Jurkat, Clone E6-1 (cell line): ENCODE measurements around the gene SF3B1.
A peak's percentile ranks its signal among the peaks of the same experiment; 100 is the strongest.
"Not testable (repeated sequence)": the region's sequence is repeated elsewhere in the genome, so short reads cannot be mapped to it uniquely, and the experiment has no call there.

Experiments
- DNase-seq: peaks from one replicate; pipeline ENCODE4 v3.0.0-alpha.2; 2011; ENCODE audit warnings: low read depth, low spot score
- H3K4me3 ChIP-seq: 2 replicates; pipeline ENCODE4 v1.5.1; 2011; ENCODE audit warnings: mild to moderate bottlenecking, low read length, control low read depth, moderate library complexity

Gene SF3B1

GRCh38 chr2:197445746-197446145 is 10.9 kb upstream of the SF3B1 start:
- no peak overlapping the region for H3K4me3 ChIP-seq
- no peak for DNase-seq

- H3K4me3 ChIP-seq: no peak overlapping the region
- DNase-seq: no peak
Measured at GRCh38 chr2:197442857-197443256, 8.0 kb upstream of the SF3B1 start.

GRCh38 chr2:197437380-197437779 is 2.6 kb upstream of the SF3B1 start:
- no peak for DNase-seq
- H3K4me3 ChIP-seq: no peak overlapping the region

GRCh38 chr2:197435598-197436420 is 981 bp upstream of the SF3B1 start:
- peak overlapping the region; percentile 89 for H3K4me3 ChIP-seq
- peak; percentile 17 for DNase-seq

- no peak for DNase-seq
- peak overlapping the region; percentile 89 for H3K4me3 ChIP-seq
Measured at GRCh38 chr2:197433780-197434438, 919 bp downstream of the SF3B1 start.

GRCh38 chr2:197432527-197432926 is 2.3 kb downstream of the SF3B1 start:
- H3K4me3 ChIP-seq, DNase-seq: not testable (repeated sequence)

GRCh38 chr2:197431858-197432257 is 3.0 kb downstream of the SF3B1 start:
- DNase-seq: no peak
- H3K4me3 ChIP-seq: no peak overlapping the region

- H3K4me3 ChIP-seq: no peak overlapping the region
- no peak for DNase-seq
Measured at GRCh38 chr2:197427986-197428385, 6.8 kb downstream of the SF3B1 start.

- DNase-seq: no peak
- H3K4me3 ChIP-seq: no peak overlapping the region
Measured at GRCh38 chr2:197426723-197427603, 7.9 kb downstream of the SF3B1 start.

GRCh38 chr2:197425550-197425949 is 9.3 kb downstream of the SF3B1 start:
- no peak for DNase-seq
- H3K4me3 ChIP-seq: no peak overlapping the region

GRCh38 chr2:197423307-197423706 is 11.5 kb downstream of the SF3B1 start:
- DNase-seq: no peak
- no peak overlapping the region for H3K4me3 ChIP-seq

- DNase-seq: no peak
- no peak overlapping the region for H3K4me3 ChIP-seq
Measured at GRCh38 chr2:197419438-197419837, 15.4 kb downstream of the SF3B1 start.

GRCh38 chr2:197416268-197416667 is 18.6 kb downstream of the SF3B1 start:
- H3K4me3 ChIP-seq: no peak overlapping the region
- no peak for DNase-seq

- DNase-seq: no peak
- no peak overlapping the region for H3K4me3 ChIP-seq
Measured at GRCh38 chr2:197414515-197414914, 20.3 kb downstream of the SF3B1 start.

- H3K4me3 ChIP-seq: no peak overlapping the region
- DNase-seq: no peak
Measured at GRCh38 chr2:197414039-197414438, 20.8 kb downstream of the SF3B1 start.

- H3K4me3 ChIP-seq: no peak overlapping the region
- no peak for DNase-seq
Measured at GRCh38 chr2:197405582-197405981, 29.2 kb downstream of the SF3B1 start.

GRCh38 chr2:197399887-197400540 is 34.8 kb downstream of the SF3B1 start:
- DNase-seq: no peak
- H3K4me3 ChIP-seq: no peak overlapping the region

- H3K4me3 ChIP-seq: no peak overlapping the region
- DNase-seq: no peak
Measured at GRCh38 chr2:197398913-197399312, 35.9 kb downstream of the SF3B1 start.

GRCh38 chr2:197391220-197391717 is 43.6 kb downstream of the SF3B1 start:
- no peak overlapping the region for H3K4me3 ChIP-seq
- DNase-seq: no peak
